OCI-LY1 (cell line): ENCODE results near the gene GSTM1.

Source experiments
- H2AFZ ChIP-seq: fragments of 200-600 bp; sonication (generic), shearing (Covaris generic); 2 replicates; pipeline ENCODE4 v1.6.0; 2014; ENCODE audit warnings: antibody characterized with exemption, mild to moderate bottlenecking, low read length
- H3F3A ChIP-seq: fragments of 200-600 bp; sonication (generic), shearing (Covaris generic); 2 replicates; pipeline ENCODE4 v1.6.0; 2014; ENCODE audit warnings: mild to moderate bottlenecking, antibody characterized with exemption, low read length, moderate library complexity; ENCODE audit not compliant: insufficient read depth
- H3K27ac ChIP-seq: fragments of 200-600 bp; sonication (generic); 2 replicates; pipeline ENCODE4 v1.5.1; 2014; ENCODE audit warnings: low read length, mixed run types, mild to moderate bottlenecking, low read depth; ENCODE audit not compliant: poor library complexity, severe bottlenecking
- H3K27me3 ChIP-seq: fragments of 200-600 bp; sonication (generic); 2 replicates; pipeline ENCODE4 v1.6.0; 2014; ENCODE audit warnings: antibody characterized with exemption, mild to moderate bottlenecking, low read length, moderate library complexity; ENCODE audit not compliant: insufficient read depth
- H3K36me3 ChIP-seq: fragments of 200-600 bp; sonication (generic); 2 replicates; pipeline ENCODE4 v1.6.1; 2014; ENCODE audit warnings: mild to moderate bottlenecking, antibody characterized with exemption, low read length, moderate library complexity, mixed read lengths; ENCODE audit not compliant: insufficient read depth
- H3K4me1 ChIP-seq: fragments of 200-600 bp; sonication (generic); 2 replicates; pipeline ENCODE4 v1.5.1; 2014; ENCODE audit warnings: mild to moderate bottlenecking, low read length, moderate library complexity; ENCODE audit not compliant: insufficient read depth, severe bottlenecking
- H3K4me2 ChIP-seq: fragments of 200-600 bp; sonication (generic), shearing (Covaris generic); 2 replicates; pipeline ENCODE4 v1.6.1; 2014; ENCODE audit warnings: low read length
- H3K4me3 ChIP-seq: fragments of 200-600 bp; sonication (generic); 2 replicates; pipeline ENCODE4 v1.5.1; 2014; ENCODE audit warnings: low read length, low read depth, mild to moderate bottlenecking, mixed read lengths; ENCODE audit not compliant: poor library complexity, severe bottlenecking
- H3K79me2 ChIP-seq: fragments of 200-600 bp; shearing (Covaris generic); 2 replicates; pipeline ENCODE4 v1.6.1; 2016; ENCODE audit warnings: mixed run types, low read length, mixed read lengths; ENCODE audit not compliant: insufficient read depth
- H3K9ac ChIP-seq: fragments of 200-600 bp; sonication (generic), shearing (Covaris generic); 2 replicates; pipeline ENCODE4 v1.6.1; 2014; ENCODE audit warnings: mild to moderate bottlenecking, low read length, mixed read lengths
- H3K9me2 ChIP-seq: fragments of 200-600 bp; sonication (generic), shearing (Covaris generic); 2 replicates; pipeline ENCODE4 v1.6.1; 2014; ENCODE audit warnings: low read depth, mild to moderate bottlenecking, low read length, mixed read lengths
- H3K9me3 ChIP-seq: fragments of 200-600 bp; shearing (Covaris generic); 2 replicates; pipeline ENCODE4 v1.6.1; 2014; ENCODE audit warnings: low read length, mixed read lengths
- H4K20me1 ChIP-seq: fragments of 200-600 bp; sonication (generic), shearing (Covaris generic); 2 replicates; pipeline ENCODE4 v1.6.0; 2016; ENCODE audit warnings: mild to moderate bottlenecking, low read length; ENCODE audit not compliant: insufficient read depth
- CTCF ChIP-seq: fragments of 200-600 bp; sonication (generic), shearing (Covaris generic); IDR thresholded peaks from 2 replicates; pipeline ENCODE4 v1.5.1; 2017; ENCODE audit warnings: mild to moderate bottlenecking, antibody characterized with exemption, low read length, moderate library complexity, mixed read lengths
- EZH2 ChIP-seq: fragments of 200-600 bp; sonication (generic), shearing (Covaris generic); IDR thresholded peaks from 2 replicates; pipeline ENCODE4 v1.8.0; 2017; ENCODE audit warnings: borderline replicate concordance, mixed run types, mild to moderate bottlenecking, antibody characterized with exemption, low read length, moderate library complexity, mixed read lengths

The GSTM1 gene

GRCh38 chr1:109721971-109722370, 34.4 kb downstream of the GSTM1 start:
- Histone ChIP-seq H3K27ac (no peak overlapping the region), H2AFZ (no peak overlapping the region), H3K9me3 (no peaks in the 10 kb centered on the region), H3K9ac (no peak overlapping the region), H3K36me3 (no peaks in the 10 kb centered on the region), H3K4me1 (no peaks in the 10 kb centered on the region), H3K4me3 (no peak overlapping the region), H3K9me2 (no peaks in the 10 kb centered on the region), H3F3A (no peaks in the 10 kb centered on the region), H3K27me3 (peaks cover 8% of the 10 kb centered on the region; the same call in 1 of the 2 replicates), H3K79me2 (no peaks in the 10 kb centered on the region), H4K20me1 (no peaks in the 10 kb centered on the region), H3K4me2 (no peak overlapping the region)
- TF ChIP-seq EZH2 (no peak), CTCF (no peak)

GRCh38 chr1:109722908-109723691, 35.5 kb downstream of the GSTM1 start:
- H3K9me2 ChIP-seq: no peaks in the 10 kb centered on the region
- no peak for TF ChIP-seq EZH2
- no peak for TF ChIP-seq CTCF
- no peaks in the 10 kb centered on the region for H3K4me1 ChIP-seq
- peaks cover 3% of the 10 kb centered on the region; the same call in 1 of the 2 replicates for H3K27me3 ChIP-seq
- H3F3A ChIP-seq: no peaks in the 10 kb centered on the region
- no peaks in the 10 kb centered on the region for H4K20me1 ChIP-seq
- H3K27ac ChIP-seq: no peak overlapping the region
- H3K9ac ChIP-seq: no peak overlapping the region
- H3K4me2 ChIP-seq: no peak overlapping the region
- H3K4me3 ChIP-seq: no peak overlapping the region
- H2AFZ ChIP-seq: no peak overlapping the region
- H3K9me3 ChIP-seq: no peaks in the 10 kb centered on the region
- H3K79me2 ChIP-seq: no peaks in the 10 kb centered on the region
- no peaks in the 10 kb centered on the region for H3K36me3 ChIP-seq

- Histone ChIP-seq H4K20me1 (no peaks in the 10 kb centered on the region), H3K79me2 (no peaks in the 10 kb centered on the region), H3K36me3 (no peaks in the 10 kb centered on the region), H3K4me3 (no peak overlapping the region), H3K9me3 (no peaks in the 10 kb centered on the region), H3K27ac (no peak overlapping the region), H3K4me2 (no peak overlapping the region), H3K4me1 (no peaks in the 10 kb centered on the region), H3K27me3 (peaks cover 3% of the 10 kb centered on the region; the same call in 1 of the 2 replicates), H3F3A (no peaks in the 10 kb centered on the region), H2AFZ (no peak overlapping the region), H3K9me2 (no peaks in the 10 kb centered on the region), H3K9ac (no peak overlapping the region)
- no peak for TF ChIP-seq EZH2
- TF ChIP-seq CTCF: no peak
Measured at GRCh38 chr1:109724933-109725332, 37.3 kb downstream of the GSTM1 start.
